SH-SY5Y (cell line): Measurements from ENCODE around the gene P2RX6.

Source experiments
- GATA2 ChIP-seq: IDR thresholded peaks from 2 replicates; pipeline ENCODE4 v1.6.1; 2011; ENCODE audit warnings: mild to moderate bottlenecking, low read depth, low read length
- GATA3 ChIP-seq: IDR thresholded peaks from 2 replicates; pipeline ENCODE4 v1.6.1; 2011; ENCODE audit warnings: low read depth, mild to moderate bottlenecking, low read length, moderate library complexity

- TF ChIP-seq GATA2 (no peak), GATA3 (no peak)
These were observed 30.1 kb downstream of the P2RX6 start for GRCh38 chr22:21044931-21045584.
